ENCODE measurements around the gene HOXC10.

DNA sequence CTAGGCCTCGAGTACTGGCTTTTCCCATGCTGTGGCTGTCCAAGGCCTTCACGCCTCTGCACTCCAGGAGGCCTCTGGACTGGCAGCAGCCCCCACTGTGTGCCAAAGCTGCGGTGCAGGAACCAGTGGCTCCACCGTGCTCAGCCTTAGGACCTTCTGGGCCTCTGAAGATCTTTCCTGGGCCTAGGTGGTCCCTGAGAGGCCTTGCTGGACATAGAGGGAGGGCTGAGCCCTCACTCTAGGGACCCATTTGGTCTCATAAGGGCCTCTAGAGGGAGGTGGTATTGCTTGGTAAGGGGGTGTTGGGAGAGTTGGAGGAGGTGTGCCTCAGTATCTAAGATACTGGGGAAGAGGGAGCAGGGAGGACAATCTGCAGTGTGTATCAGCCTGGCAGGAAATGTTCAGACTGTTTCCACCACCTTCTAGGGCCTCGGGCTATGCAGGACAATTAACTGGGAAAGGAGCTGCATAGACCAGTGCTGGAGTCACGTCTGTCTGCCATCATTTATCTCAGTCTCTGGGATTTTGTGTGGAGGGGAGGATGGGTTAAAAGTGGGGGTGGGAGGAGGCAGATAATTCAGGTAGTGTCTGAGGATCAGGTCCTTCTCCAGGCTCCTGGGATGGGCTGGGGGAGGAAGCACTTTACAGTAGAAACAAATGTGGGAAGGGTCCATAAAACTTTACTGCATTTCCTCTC, 50.8 kb downstream of the HOXC10 start:
- no peak for TF ChIP-seq POLR2AphosphoS5 (IDR thresholded peaks at IDR 0.05; ENCODE audit: low read depth, low read length)
- no peak for TF ChIP-seq SRF (IDR thresholded peaks at IDR 0.05; ENCODE audit: low read depth)
- TF ChIP-seq CTCF (IDR thresholded peaks at IDR 0.05 in 2 of 3, conservative IDR thresholded peaks at IDR 0.05 in 1 of 3; ENCODE audit: borderline replicate concordance in 1 of 3, insufficient read depth in 1 of 3, low read depth in 2 of 3, low read length in 2 of 3): no peak
